NOMO-1 treated with DMSO at 0.1 percent for 48 hours (cell line): Measurements from ENCODE around the gene USF2.
"Not testable (repeated sequence)": the region's sequence is repeated elsewhere in the genome, so short reads cannot be mapped to it uniquely, and the experiment has no call there.

Source experiments
- DNase-seq: peaks from one replicate; lab custom pipeline; 2025; ENCODE audit not compliant: unreplicated experiment; lab: John Stamatoyannopoulos, UW

USF2 gene

GRCh38 chr19:35284153-35285094 is 15.7 kb downstream of the USF2 start:
- peak; percentile 13 for DNase-seq

GRCh38 chr19:35285095-35285449 is 16.3 kb downstream of the USF2 start:
- DNase-seq, result no peak

GRCh38 chr19:35285465-35285864 is 16.7 kb downstream of the USF2 start:
- DNase-seq, result not testable (repeated sequence)

DNA sequence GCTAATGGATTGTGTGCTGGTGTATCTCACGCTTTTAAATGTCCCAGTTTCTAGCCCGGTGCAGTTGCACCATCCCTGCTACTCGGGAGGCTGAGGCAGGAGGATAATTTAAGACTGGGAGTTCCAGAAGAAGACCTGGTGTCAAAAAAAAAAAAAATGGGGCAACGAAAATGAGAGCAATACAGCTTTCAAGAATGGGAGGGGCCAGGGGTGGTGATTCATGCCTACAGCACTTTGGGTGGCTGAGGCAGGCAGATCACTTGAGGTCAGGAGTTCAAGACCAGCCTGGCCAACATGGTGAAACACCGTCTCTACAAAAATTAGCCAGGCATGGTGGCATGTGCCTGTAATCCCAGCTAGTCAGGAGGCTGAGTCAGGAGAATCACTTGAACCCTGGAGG is 17.3 kb downstream of the USF2 start:
- not testable (repeated sequence) for DNase-seq

DNA sequence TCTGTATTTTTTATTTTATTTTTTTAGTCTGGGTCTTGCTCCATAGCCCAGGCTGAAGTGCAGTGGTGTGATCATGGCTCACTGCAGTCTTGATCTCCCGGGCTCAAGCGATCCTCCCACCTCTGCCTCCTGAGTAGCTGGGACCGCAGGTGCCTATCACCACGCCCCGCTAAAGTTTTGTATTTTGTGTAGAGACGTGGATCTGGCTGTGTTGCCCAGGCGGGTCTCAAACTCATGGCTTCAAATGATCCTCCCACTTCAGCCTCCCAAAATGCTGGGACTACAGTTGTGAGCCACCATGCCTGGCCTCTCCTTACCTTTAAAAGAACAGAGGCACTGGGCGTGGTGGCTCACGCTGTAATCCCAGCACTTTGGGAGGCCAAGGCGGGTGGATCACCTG is 19.0 kb downstream of the USF2 start:
- DNase-seq, result no peak

DNA sequence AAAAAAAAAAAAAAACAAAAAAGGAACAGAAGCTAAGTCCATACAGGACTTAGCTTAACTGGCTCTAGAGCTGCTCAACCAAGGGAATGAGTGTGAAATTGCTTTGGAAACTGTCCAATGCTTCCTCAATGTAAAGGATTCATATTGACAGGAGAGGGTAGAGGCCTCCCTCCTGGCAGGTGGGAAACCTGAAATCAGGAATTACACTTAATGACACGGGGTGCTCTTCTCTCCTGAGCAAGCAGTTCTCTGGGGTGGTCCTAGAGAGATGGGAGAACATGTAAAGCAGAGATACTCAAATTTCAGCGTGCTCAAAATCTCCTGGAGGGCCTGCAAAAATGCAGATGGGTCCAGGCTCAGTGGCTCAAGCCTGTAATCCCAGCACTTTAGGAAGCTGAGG is 19.6 kb downstream of the USF2 start:
- no peak for DNase-seq

DNA sequence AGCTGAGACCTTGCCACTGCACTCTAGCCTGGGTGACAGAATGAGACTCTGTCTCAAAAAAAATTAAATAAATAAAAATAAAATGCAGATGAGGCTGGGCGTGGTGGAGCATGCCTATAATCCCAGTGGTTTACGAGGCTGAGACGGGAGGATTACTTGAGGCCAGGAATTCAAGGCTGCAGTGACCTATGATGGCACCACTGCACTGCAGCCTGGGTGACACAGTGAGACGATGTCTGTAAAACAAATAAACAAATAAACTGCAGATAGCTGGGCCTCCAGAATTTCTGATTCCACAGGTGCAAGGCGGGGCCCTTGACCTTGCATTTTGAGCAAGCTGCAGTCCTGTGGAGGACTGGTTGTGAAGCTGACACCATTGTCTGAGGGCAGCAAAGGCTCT is 20.1 kb downstream of the USF2 start:
- DNase-seq, result no peak

DNA sequence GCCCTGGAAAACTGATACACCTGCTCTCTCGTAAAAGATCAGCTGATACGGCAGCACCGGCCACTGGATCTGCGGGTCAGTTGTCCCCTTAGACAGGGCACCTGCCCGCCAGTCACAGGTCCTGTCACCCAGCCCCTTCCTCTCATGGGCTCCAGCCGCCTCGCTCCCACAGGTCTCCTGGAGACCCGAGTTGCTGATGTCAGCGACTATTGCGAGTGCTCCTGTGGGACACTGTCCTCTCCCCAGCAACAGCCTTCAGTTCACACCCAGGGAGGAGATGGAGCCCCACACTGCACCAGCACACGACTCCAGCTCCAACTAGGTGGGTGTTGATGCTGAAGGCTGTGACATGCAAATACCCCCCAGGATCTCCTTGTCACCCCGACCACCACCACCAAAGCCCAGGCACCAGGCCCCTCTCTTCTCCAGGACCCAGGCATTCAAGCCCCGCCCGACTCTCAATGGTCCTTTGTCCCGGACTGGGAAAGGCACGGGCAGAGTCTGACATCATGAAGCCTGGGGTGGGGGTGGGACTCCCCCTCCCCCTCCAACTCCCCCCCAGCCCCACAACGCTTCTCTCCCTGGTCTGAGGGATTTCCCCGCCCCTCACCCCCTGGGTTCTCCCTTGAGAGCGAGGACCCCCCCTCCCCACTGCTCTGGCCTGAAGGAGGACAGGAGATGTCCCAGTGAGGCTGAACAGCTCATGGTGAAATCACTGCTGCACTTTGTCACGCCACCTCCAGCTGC is 21.8 kb downstream of the USF2 start:
- no peak for DNase-seq

DNA sequence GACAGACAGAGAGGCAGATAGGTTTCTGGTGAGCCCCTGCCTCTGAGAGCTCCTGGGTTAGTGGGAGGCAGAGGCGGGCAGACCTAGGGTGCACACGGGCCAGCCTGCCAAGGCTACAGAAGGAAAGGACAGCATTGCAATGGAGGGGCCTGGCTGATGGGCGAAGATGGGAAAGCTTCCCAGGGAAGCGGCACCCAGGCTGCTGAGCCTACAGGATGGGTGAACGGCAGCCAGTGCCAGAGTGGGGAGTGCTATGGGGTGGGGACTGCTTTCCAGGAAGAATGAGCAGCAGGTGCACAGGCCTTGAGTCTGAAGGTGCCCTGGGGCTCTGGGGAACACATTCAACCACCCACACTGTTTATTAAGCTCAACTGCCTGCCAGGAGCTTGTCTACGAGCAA is 22.5 kb downstream of the USF2 start:
- DNase-seq, result no peak

DNA sequence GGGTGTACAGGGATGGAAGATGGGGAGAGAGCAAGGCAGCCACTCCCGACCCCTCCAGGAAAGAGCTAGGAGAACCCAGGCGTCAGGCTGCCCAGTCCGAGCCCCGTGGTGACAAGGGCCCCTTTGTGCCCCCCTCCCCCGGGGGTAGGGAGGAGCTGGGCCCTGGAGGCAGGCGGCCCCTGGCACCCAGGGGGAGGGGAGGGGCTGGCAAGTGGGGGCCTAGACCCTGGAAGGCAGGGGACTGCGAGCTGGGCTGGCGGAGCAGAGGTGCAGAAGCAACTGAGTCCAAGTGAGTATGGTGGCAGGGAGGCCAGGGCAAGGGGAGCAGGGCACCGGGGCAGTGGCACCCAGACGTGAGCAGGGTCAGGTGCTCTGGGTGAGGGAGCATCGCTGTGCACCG is 23.2 kb downstream of the USF2 start, which contains the start of gene MAG:
Gene MAG, plus strand, starts transcription at position 246 of the 400 bp plus-strand sequence. CDS start 3,248 bp downstream, outside the sequence.
- DNase-seq, result no peak

DNA sequence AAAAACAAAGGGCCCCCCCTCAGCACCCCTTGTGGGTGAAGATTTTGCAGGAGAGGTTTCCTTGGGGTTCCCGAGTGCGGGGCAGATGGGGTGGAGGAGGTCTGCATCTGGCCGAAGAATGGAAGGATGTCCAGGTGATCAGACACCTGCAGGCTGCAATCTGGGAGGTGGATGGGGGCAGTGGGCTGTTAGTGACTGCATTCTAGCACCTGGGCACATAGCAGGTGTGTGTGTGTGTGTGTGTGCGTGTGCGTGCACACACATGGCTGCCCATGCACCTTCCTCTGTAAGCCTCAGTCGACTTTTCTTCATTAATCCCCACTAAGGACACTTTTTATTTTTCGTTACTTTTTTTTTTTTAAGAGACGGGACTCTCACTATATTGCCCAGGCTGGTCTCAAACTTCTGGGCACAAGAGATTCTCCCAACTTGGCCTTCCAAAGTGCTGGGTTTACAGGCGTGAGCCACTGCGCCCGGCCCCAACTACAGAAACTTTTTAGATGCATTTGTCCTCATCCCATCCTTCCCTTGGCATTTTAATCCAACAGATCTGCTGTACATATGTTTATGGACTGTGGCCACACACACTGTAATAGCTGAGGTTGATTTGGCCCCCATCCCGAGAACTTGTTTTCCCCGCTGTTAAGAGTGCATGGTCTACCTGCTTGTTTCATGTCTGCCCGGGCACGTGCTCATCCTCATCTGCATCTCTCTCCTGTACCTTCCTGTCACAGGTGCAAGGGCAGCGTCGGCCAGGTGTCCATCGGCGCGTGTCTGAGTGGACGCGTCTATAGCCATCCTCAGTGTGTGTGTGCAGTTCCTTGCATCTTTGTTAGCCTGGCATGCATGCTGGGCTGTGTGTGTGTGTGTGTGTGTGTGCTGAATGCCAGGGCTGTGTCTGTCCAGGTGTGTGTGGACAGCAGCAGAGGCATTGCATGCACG is 23.9 kb downstream of the USF2 start:
- no peak for DNase-seq

- no peak for DNase-seq
These were observed 24.6 kb downstream of the USF2 start for GRCh38 chr19:35293363-35293739.

GRCh38 chr19:35293808-35294207 is 25.0 kb downstream of the USF2 start:
- DNase-seq, result no peak

- DNase-seq, result no peak
These were observed 25.6 kb downstream of the USF2 start for GRCh38 chr19:35294328-35294727.

DNA sequence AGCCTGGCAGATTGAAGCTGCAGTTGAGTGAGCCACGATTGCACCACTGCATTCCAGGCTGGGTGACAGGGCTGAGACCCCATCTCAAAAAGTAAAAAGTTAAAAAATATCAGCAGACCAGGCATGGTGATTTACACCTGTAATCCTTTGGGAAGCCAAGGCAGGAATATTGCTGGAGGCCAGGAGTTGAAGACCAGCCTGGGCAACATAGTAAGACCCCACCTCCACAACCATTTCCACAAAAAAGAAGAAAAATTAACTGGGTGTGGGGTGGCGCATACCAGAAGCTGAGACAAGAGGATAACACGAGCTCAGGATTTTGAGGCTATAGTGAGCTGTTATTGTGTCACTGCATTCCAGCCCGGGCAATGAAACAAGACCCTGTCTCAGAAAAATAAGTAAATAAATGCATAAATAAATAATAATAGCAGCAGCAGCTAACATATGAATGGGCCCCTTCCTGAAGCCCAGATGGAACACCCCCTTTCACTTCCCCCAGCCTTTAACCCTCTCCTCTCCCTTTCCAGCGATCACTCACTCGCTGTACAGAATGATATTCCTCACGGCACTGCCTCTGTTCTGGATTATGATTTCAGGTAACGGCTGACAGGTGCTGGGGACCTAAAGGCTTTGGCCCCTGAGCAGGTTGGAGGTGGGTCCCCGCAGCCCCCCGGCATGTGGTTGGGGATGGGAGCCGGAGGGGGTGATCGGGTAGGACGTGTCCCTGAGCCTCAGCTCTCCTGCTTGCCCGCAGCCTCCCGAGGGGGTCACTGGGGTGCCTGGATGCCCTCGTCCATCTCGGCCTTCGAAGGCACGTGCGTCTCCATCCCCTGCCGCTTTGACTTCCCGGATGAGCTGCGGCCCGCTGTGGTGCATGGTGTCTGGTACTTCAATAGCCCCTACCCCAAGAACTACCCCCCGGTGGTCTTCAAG is 26.4 kb downstream of the USF2 start:
- no peak for DNase-seq

- DNase-seq, result no peak
These were observed 27.2 kb downstream of the USF2 start for GRCh38 chr19:35295792-35296462.

DNA sequence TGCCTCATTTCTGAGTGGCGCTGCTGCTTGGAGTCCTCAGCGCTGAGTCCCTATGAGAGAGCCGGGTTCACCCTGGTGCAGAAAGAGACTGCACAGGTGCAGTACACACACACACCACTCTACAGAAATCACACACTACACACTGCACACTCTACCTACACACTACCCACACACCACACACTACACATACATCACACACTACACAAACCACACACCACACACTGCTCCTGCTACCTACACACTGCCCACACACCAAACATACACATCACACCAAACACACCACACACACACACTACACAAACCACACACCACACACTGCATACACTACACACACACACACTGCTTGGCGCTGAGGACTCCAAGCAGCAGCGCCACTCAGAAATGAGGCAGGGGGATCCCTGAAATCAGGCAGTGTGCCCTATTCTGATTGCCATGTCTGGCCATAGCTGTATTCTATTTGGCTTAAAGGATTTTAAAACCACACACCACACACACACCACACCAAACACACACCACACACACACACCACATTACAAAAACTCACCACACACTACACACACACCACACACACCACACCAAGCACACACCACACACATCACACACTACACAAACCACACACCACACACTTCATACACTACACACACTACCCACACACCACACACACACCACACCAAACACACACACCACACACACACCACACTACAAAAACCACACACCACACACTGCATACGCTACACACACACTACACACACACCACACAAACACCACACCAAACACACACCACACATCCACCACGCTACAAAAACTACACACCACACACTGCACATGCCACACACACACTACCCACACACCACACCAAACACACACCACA is 28.1 kb downstream of the USF2 start:
- no peak for DNase-seq

DNA sequence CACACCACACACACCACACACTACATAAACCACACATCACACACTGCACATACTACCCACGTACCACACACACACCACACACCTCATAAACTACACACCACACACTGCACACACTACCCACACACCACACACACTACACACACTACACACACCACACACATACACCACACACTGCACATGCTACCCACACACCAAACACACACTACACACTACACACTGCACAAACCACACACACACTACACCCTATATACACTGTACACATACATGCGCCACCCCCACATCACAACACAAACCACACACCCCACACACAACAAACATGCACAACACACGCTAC is 28.7 kb downstream of the USF2 start:
- DNase-seq, result no peak

DNA sequence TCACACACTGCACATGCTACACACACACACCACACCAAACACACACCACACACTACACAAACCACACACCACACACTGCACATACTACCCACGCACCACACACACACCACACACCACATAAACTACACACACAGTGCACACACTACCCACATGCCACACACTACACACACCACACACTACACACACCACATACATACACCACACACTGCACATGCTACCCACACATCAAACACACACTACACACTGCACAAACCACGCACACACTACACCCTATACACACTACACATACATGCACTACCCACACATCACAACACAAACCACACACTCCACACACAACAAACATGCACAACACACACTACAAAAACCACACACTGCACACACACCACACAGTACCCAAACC is 29.2 kb downstream of the USF2 start:
- no peak for DNase-seq
